ENCODE data around the gene RIN3. TPM values are rescaled to one million over a fixed set of nuclear protein-coding genes. Genes with fewer than 3 reads are reported as not detected.

The RIN3 gene
- total and polyA plus RNA-seq, 4 donors, result 3.4 to 7.4 (median 5.2) TPM

- Histone ChIP-seq H3K27ac (ENCODE audit: low read depth, low read length) (no peak overlapping the region), H3K27me3 (ENCODE audit: control insufficient read depth, insufficient read depth, low read length) (no peaks in the 10 kb centered on the region), H3K9me3 (ENCODE audit: control insufficient read depth, insufficient read depth, low read length) (no peaks in the 10 kb centered on the region), H3K36me3 (ENCODE audit: control insufficient read depth, insufficient read depth, low read length) (no peaks in the 10 kb centered on the region), H3K4me3 (ENCODE audit: low read depth, low read length) (no peak overlapping the region), H3K4me1 (ENCODE audit: control insufficient read depth, insufficient read depth, low read length) (peaks cover 17% of the 10 kb centered on the region)
- DNase-seq (ENCODE audit: low read depth in 4 of 6, low spot score in 6 of 6), result no peak
- 79% methylated on average over 6 of the region's 13 CpGs for WGBS (ENCODE audit: insufficient coverage)
Observed at GRCh38 chr14:92551044-92551841, 37.7 kb downstream of the RIN3 start.

DNA sequence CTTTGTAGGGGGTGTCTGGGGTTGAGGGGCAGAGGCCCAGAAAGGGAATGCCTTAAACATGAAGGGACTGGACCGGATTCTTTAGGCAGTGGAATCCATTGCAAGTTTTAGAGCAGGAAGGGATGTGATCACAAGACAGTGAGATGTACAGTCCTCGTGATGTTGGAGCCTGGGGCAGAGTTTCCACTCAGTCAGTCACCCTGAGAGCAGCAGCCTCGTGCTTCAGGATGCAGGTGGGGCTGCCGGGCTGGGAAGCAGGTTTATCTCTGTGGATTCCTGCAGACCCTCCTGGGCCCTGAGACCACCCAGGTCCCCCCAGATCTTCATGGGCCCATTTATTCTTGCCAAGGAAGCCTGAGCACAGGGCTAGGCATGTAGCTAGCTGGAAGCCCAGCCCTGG lies 38.5 kb downstream of the RIN3 start:
- Histone ChIP-seq H3K27me3 (ENCODE audit: control insufficient read depth, insufficient read depth, low read length) (no peaks in the 10 kb centered on the region), H3K36me3 (ENCODE audit: control insufficient read depth, insufficient read depth, low read length) (no peaks in the 10 kb centered on the region), H3K4me3 (ENCODE audit: low read depth, low read length) (no peak overlapping the region), H3K27ac (ENCODE audit: low read depth, low read length) (no peak overlapping the region), H3K4me1 (ENCODE audit: control insufficient read depth, insufficient read depth, low read length) (peaks cover 17% of the 10 kb centered on the region), H3K9me3 (ENCODE audit: control insufficient read depth, insufficient read depth, low read length) (no peaks in the 10 kb centered on the region)
- WGBS (ENCODE audit: insufficient coverage), result 77% methylated on average over 4 of the region's 4 CpGs
- DNase-seq (ENCODE audit: low read depth in 4 of 6, low spot score in 6 of 6), result no peak

- WGBS (ENCODE audit: insufficient coverage), result 80% methylated on average over 6 of the region's 10 CpGs
- H3K4me3 ChIP-seq (ENCODE audit: low read depth, low read length), result no peak overlapping the region
- peaks cover 17% of the 10 kb centered on the region for H3K4me1 ChIP-seq (ENCODE audit: control insufficient read depth, insufficient read depth, low read length)
Observed at GRCh38 chr14:92553438-92553837, 39.9 kb downstream of the RIN3 start.

GRCh38 chr14:92555465-92556111 lies 42.0 kb downstream of the RIN3 start:
- no peak for DNase-seq (ENCODE audit: low read depth in 4 of 6, low spot score in 6 of 6)
- H3K9me3 ChIP-seq (ENCODE audit: control insufficient read depth, insufficient read depth, low read length), result no peaks in the 10 kb centered on the region
- no peak overlapping the region for H3K27ac ChIP-seq (ENCODE audit: low read depth, low read length)
- H3K4me1 ChIP-seq (ENCODE audit: control insufficient read depth, insufficient read depth, low read length), result peaks cover 6% of the 10 kb centered on the region
- 95% methylated on average over 5 of the region's 13 CpGs for WGBS (ENCODE audit: insufficient coverage)
- H3K36me3 ChIP-seq (ENCODE audit: control insufficient read depth, insufficient read depth, low read length), result no peaks in the 10 kb centered on the region
- no peaks in the 10 kb centered on the region for H3K27me3 ChIP-seq (ENCODE audit: control insufficient read depth, insufficient read depth, low read length)
- H3K4me3 ChIP-seq (ENCODE audit: low read depth, low read length), result no peak overlapping the region

More at GRCh38 chr14:92553438-92553837, 39.9 kb downstream of the RIN3 start:
- Histone ChIP-seq H3K36me3 (ENCODE audit: control insufficient read depth, insufficient read depth, low read length) (no peaks in the 10 kb centered on the region), H3K27ac (ENCODE audit: low read depth, low read length) (no peak overlapping the region), H3K27me3 (ENCODE audit: control insufficient read depth, insufficient read depth, low read length) (no peaks in the 10 kb centered on the region), H3K9me3 (ENCODE audit: control insufficient read depth, insufficient read depth, low read length) (no peaks in the 10 kb centered on the region)
- DNase-seq (ENCODE audit: low read depth in 4 of 6, low spot score in 6 of 6), result no peak

DNA sequence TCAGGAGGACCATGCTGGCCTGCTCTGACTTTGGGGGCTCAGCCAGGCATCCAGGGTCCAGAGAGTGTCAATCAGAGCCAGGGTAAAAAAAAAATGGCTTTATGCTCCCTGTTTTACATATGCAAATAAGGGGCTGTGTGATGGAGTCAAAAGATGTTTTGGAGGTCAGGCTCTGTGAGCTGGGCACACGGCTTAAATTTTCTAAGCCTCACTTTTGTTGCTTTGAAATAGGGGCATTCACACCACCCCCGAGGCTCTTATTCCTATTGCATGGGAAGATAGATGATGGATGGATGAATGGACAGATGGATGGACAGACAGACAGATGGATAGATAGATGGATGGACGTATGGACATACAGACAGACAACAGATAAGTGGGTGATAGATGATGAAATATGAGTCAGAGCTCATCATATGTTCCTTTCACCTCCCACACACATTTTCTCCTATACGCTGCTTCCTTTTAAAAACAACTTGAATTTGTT lies 42.7 kb downstream of the RIN3 start:
- H3K27ac ChIP-seq (ENCODE audit: low read depth, low read length), result no peak overlapping the region

DNA sequence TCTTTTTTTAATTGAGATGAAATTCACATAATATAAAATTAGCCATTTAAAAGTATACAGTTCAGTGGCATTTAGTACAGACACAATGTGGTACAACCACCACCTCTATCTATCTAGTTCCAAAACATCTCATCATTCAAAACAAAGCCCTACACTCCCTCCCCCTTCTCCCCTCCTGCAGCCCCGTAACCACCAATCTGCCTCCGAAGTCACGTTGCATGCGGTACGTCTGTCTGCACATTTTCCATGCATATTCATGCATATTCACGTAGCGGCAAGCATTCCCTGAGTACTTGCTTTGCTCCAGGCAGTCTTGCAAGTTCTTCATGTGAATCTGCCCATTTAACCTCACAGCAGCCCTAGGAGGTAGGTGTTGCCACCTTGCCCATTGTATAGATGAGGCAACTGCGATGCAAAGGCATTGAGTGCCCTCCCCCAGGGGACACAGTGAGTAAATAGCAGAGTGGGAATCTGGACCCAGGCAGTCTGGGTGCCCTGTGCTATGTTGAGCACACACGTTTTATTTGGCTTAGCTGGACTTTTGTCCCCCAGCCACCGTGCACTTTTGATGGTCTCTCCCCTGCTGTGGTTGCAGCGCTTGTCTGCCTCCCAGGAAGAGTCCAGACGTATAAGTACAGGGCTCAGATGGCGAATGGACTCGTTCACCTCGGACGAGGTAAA lies 43.4 kb downstream of the RIN3 start:
- peak in 1 of 6 donors; percentile 22 for DNase-seq (ENCODE audit: low read depth in 4 of 6, low spot score in 6 of 6)
- Histone ChIP-seq H3K27ac (ENCODE audit: low read depth, low read length) (no peak overlapping the region), H3K4me3 (ENCODE audit: low read depth, low read length) (no peak overlapping the region), H3K4me1 (ENCODE audit: control insufficient read depth, insufficient read depth, low read length) (peaks cover 6% of the 10 kb centered on the region), H3K36me3 (ENCODE audit: control insufficient read depth, insufficient read depth, low read length) (no peaks in the 10 kb centered on the region), H3K9me3 (ENCODE audit: control insufficient read depth, insufficient read depth, low read length) (no peaks in the 10 kb centered on the region), H3K27me3 (ENCODE audit: control insufficient read depth, insufficient read depth, low read length) (no peaks in the 10 kb centered on the region)
- 70% methylated on average over 16 of the region's 16 CpGs for WGBS (ENCODE audit: insufficient coverage)

More for the DNA sequence above, 42.7 kb downstream of the RIN3 start:
- Histone ChIP-seq H3K27me3 (ENCODE audit: control insufficient read depth, insufficient read depth, low read length) (no peaks in the 10 kb centered on the region), H3K4me1 (ENCODE audit: control insufficient read depth, insufficient read depth, low read length) (peaks cover 6% of the 10 kb centered on the region), H3K4me3 (ENCODE audit: low read depth, low read length) (no peak overlapping the region), H3K9me3 (ENCODE audit: control insufficient read depth, insufficient read depth, low read length) (no peaks in the 10 kb centered on the region), H3K36me3 (ENCODE audit: control insufficient read depth, insufficient read depth, low read length) (no peaks in the 10 kb centered on the region)
- WGBS (ENCODE audit: insufficient coverage), result 80% methylated on average over 2 of the region's 4 CpGs
- no peak for DNase-seq (ENCODE audit: low read depth in 4 of 6, low spot score in 6 of 6)

GRCh38 chr14:92557544-92557912 lies 43.9 kb downstream of the RIN3 start:
- Histone ChIP-seq H3K9me3 (ENCODE audit: control insufficient read depth, insufficient read depth, low read length) (no peaks in the 10 kb centered on the region), H3K27ac (ENCODE audit: low read depth, low read length) (no peak overlapping the region), H3K36me3 (ENCODE audit: control insufficient read depth, insufficient read depth, low read length) (no peaks in the 10 kb centered on the region), H3K27me3 (ENCODE audit: control insufficient read depth, insufficient read depth, low read length) (no peaks in the 10 kb centered on the region), H3K4me3 (ENCODE audit: low read depth, low read length) (no peak overlapping the region), H3K4me1 (ENCODE audit: control insufficient read depth, insufficient read depth, low read length) (peaks cover 6% of the 10 kb centered on the region)
- WGBS (ENCODE audit: insufficient coverage), result 89% methylated on average over 4 of the region's 4 CpGs
- DNase-seq (ENCODE audit: low read depth in 4 of 6, low spot score in 6 of 6), result no peak

GRCh38 chr14:92558319-92558718 lies 44.7 kb downstream of the RIN3 start:
- WGBS (ENCODE audit: insufficient coverage), result no CpG with 5 or more reads among the region's 1 CpG
- Histone ChIP-seq H3K9me3 (ENCODE audit: control insufficient read depth, insufficient read depth, low read length) (no peaks in the 10 kb centered on the region), H3K4me3 (ENCODE audit: low read depth, low read length) (no peak overlapping the region), H3K27me3 (ENCODE audit: control insufficient read depth, insufficient read depth, low read length) (no peaks in the 10 kb centered on the region), H3K4me1 (ENCODE audit: control insufficient read depth, insufficient read depth, low read length) (peaks cover 6% of the 10 kb centered on the region), H3K36me3 (ENCODE audit: control insufficient read depth, insufficient read depth, low read length) (no peaks in the 10 kb centered on the region), H3K27ac (ENCODE audit: low read depth, low read length) (no peak overlapping the region)
- no peak for DNase-seq (ENCODE audit: low read depth in 4 of 6, low spot score in 6 of 6)

GRCh38 chr14:92559486-92559885 lies 45.9 kb downstream of the RIN3 start:
- H3K4me3 ChIP-seq (ENCODE audit: low read depth, low read length), result no peak overlapping the region
- H3K27me3 ChIP-seq (ENCODE audit: control insufficient read depth, insufficient read depth, low read length), result no peaks in the 10 kb centered on the region
- 91% methylated on average over 4 of the region's 4 CpGs for WGBS (ENCODE audit: insufficient coverage)
- H3K9me3 ChIP-seq (ENCODE audit: control insufficient read depth, insufficient read depth, low read length), result no peaks in the 10 kb centered on the region
- no peaks in the 10 kb centered on the region for H3K36me3 ChIP-seq (ENCODE audit: control insufficient read depth, insufficient read depth, low read length)
- DNase-seq (ENCODE audit: low read depth in 4 of 6, low spot score in 6 of 6), result no peak
- H3K27ac ChIP-seq (ENCODE audit: low read depth, low read length), result no peak overlapping the region
- H3K4me1 ChIP-seq (ENCODE audit: control insufficient read depth, insufficient read depth, low read length), result peaks cover 6% of the 10 kb centered on the region

Data from spinal cord (tissue), 10 donors.